AG04450 (cell line): ENCODE results near the gene RASA3. TPM values are rescaled to one million over a fixed set of nuclear protein-coding genes. Genes with fewer than 3 reads are reported as not detected.

Source experiments
- CTCF ChIA-PET: fragments of 300-600, 350-600 bp; formaldehyde crosslinking; extraction: SDS; loops from one replicate; lab custom pipeline; 2022; ENCODE audit warnings: antibody characterized with exemption, inconsistent platforms; lab: Charles Lee
- POLR2A ChIA-PET: fragments of 350-600 bp; formaldehyde crosslinking; extraction: SDS; loops from one replicate; lab custom pipeline; 2021; ENCODE audit warnings: antibody characterized with exemption, inconsistent platforms; lab: Yijun Ruan, JAX
- DNase-seq: peaks from one replicate; pipeline ENCODE4 v3.0.0-alpha.2; 2011; ENCODE audit warnings: low read depth, low spot score
- H3K27ac ChIP-seq: one replicate; pipeline ENCODE4 v1.5.1; 2012; ENCODE audit warnings: low read depth, low read length, control low read depth
- H3K27me3 ChIP-seq: one replicate; pipeline ENCODE4 v1.6.0; 2012; ENCODE audit warnings: low read length; ENCODE audit not compliant: control insufficient read depth, insufficient read depth
- H3K4me3 ChIP-seq: 2 replicates; pipeline ENCODE4 v1.5.1; 2011; ENCODE audit warnings: mild to moderate bottlenecking, low read depth, low read length, control low read depth
- H3K9me3 ChIP-seq: 2 replicates; pipeline ENCODE4 v1.5.1; 2012; ENCODE audit warnings: low read length; ENCODE audit not compliant: control insufficient read depth, insufficient read depth
- CTCF ChIP-seq: IDR thresholded peaks from 2 replicates; pipeline ENCODE4 v1.5.1; 2011; ENCODE audit warnings: low read depth, low read length, control low read depth, inconsistent platforms
- polyA plus RNA-seq: library from polyadenylated mRNA; depleted of rRNA; stranded (reverse); fragments of >200 nt; gene quantifications from 2 replicates; pipeline ENCODE4 v1.2.3, GENCODE V29; 2011

Gene RASA3
- polyA plus RNA-seq, 1 experiment: 25.2 TPM

DNA sequence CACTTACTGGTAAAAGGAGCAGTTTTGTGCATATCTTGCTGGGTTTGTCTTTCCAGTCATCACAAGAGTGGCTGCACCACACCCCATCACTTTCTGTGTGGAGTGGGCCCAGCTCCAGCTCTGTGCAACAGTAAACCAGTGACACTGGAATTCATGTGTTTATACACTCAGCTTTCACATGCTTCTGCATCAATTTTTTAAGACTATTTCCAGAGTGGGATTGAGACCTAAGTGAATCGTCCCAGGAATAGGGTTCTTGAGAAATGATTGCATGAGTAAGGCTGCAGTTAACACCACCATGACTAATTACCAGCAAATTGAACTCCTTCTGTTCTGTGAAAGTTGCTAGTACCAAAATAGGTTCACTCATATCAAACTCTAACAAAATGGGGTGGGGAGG is 41.3 kb upstream of the RASA3 start:
- ChIA-PET CTCF (no interaction called here), POLR2A (no interaction called here)
- Histone ChIP-seq H3K27ac (no peak overlapping the region), H3K27me3 (peaks cover 16% of the 10 kb centered on the region), H3K9me3 (peaks cover 8% of the 10 kb centered on the region; the same call in 1 of the 2 replicates), H3K4me3 (no peak overlapping the region)
- DNase-seq: peak; percentile 23
- no peak for TF ChIP-seq CTCF

DNA sequence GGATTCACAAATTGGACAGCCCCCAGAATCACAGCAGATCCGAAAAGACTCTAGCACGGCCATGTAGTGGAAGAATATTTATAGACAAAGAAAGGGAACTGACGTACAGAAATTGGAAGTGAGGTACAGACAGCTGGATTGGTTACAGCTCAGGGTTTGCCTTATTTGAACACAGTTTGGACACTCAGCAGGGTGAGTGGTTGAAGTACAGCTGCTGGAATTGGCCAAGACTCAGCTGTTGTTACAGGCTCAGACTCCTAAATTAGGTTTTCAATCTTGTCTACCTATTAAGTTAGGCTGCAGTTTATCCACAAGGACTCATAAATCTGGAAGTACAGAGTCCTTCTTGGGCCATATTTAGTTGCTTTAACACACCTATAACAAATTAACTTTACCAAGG is 40.8 kb upstream of the RASA3 start:
- peaks cover 12% of the 10 kb centered on the region for H3K27me3 ChIP-seq
- no peak for DNase-seq
- H3K27ac ChIP-seq: no peak overlapping the region
- H3K4me3 ChIP-seq: no peak overlapping the region
- POLR2A ChIA-PET: interaction anchor here (0.6 kb wide), 1 partner anchor 51 kb away, joined by 3 read pairs; no protein-coding TSS in a partner anchor
- CTCF ChIA-PET: no interaction called here
- no peak for TF ChIP-seq CTCF
- peaks cover 8% of the 10 kb centered on the region; the same call in 1 of the 2 replicates for H3K9me3 ChIP-seq

DNA sequence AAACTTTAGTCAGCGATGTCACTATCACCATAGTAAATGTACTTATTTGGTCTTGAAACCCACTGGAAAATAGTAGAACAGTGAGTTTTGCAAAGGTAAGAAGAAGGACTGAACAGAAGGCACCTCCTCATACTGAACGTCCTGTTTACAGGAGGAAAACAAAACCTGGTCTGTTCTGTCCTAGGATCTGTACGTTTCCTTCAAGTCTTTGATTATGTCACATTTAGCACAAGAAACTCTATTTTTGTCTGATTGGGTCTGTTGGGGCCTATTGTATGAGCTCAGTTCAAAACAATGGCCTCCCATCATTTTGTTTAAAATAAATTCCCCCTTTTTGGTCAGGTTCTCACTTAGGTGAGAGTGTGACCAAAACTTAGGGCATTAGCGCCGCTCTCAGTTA is 35.5 kb upstream of the RASA3 start:
- ChIA-PET CTCF (no interaction called here), POLR2A (no interaction called here)
- Histone ChIP-seq H3K9me3 (peaks cover 3% of the 10 kb centered on the region), H3K27me3 (peaks cover 26% of the 10 kb centered on the region), H3K27ac (no peak overlapping the region), H3K4me3 (no peak overlapping the region)
- no peak for TF ChIP-seq CTCF
- no peak for DNase-seq

- DNase-seq: no peak
- CTCF ChIA-PET: no interaction called here
Observed at GRCh38 chr13:114167426-114167825, 35.0 kb upstream of the RASA3 start.

More at GRCh38 chr13:114167426-114167825, 35.0 kb upstream of the RASA3 start:
- POLR2A ChIA-PET: no interaction called here
- TF ChIP-seq CTCF: no peak
- H3K9me3 ChIP-seq: no peaks in the 10 kb centered on the region; the same call in 1 of the 2 replicates
- no peak overlapping the region for H3K27ac ChIP-seq
- H3K4me3 ChIP-seq: no peak overlapping the region
- peaks cover 29% of the 10 kb centered on the region for H3K27me3 ChIP-seq
